Gastroesophageal sphincter (tissue), 3 donors: ENCODE data around the gene NUP153.

Experiments
- CTCF ChIP-seq, 4 experiments: fragments of 200-600 bp in 2 of 4; fragments of 450-650 bp in 2 of 4; sonication (generic) in 1 of 4; IDR thresholded peaks; one replicate each; pipeline ENCODE4 v1.5.1; 2017 to 2019; ENCODE audit warnings: antibody characterized with exemption in 4 of 4, mild to moderate bottlenecking in 2 of 4, moderate library complexity in 2 of 4
- EP300 ChIP-seq: sonication (generic); formaldehyde crosslinking; IDR thresholded peaks from one replicate; pipeline ENCODE4 v1.6.1; 2017; ENCODE audit warnings: antibody characterized with exemption, mild to moderate bottlenecking
- POLR2A ChIP-seq, 2 donors: fragments of 450-650 bp; IDR thresholded peaks; one replicate each; pipeline ENCODE4 v1.6.1; 2017; ENCODE audit warnings: antibody characterized with exemption in 2 of 2, mild to moderate bottlenecking in 2 of 2, moderate library complexity in 1 of 2

GRCh38 chr6:17589406-17590096 lies 117.2 kb downstream of the NUP153 start:
- no peak for TF ChIP-seq POLR2A (IDR thresholded peaks at IDR 0.05)
- no peak for TF ChIP-seq EP300
- TF ChIP-seq CTCF (IDR thresholded peaks at IDR 0.05) = no peak
